Measurements from ENCODE around the gene SPO11. TPM values are rescaled to one million over a fixed set of nuclear protein-coding genes. Genes with fewer than 3 reads are reported as not detected.

Gene SPO11
- total RNA-seq, 1 donor from 2014 or later = not detected

- peak; percentile 67 to 77 for DNase-seq (ENCODE audit: low read depth in 2 of 2)
Measured at GRCh38 chr20:57390604-57391438, 61.2 kb downstream of the SPO11 start, which contains the start of gene RBM38. TSS of gene RBM38 (plus strand) at chr20:57391396. CDS start at chr20:57391582, 186 bp downstream.

GRCh38 chr20:57391439-57392301 is 62.1 kb downstream of the SPO11 start:
- peak in 1 of 2 donors; percentile 30 for DNase-seq (ENCODE audit: low read depth in 2 of 2)

- DNase-seq (ENCODE audit: low read depth in 2 of 2) = peak in 1 of 2 donors; percentile 50
Measured at GRCh38 chr20:57392512-57393271, 63.1 kb downstream of the SPO11 start.

Other genes with a start within 250 kb of the SPO11 start
- gene BMP7, start 63.2 kb upstream of the SPO11 start, total RNA-seq = not detected in 2 replicates
- gene RAE1, start 21.5 kb downstream of the SPO11 start, total RNA-seq = 15.0 and 16.7 TPM in 2 replicates
- gene RBM38, start 61.6 kb downstream of the SPO11 start, total RNA-seq = 10.2 and 11.7 TPM in 2 replicates
- gene CTCFL, start 195.3 kb downstream of the SPO11 start, total RNA-seq = not detected in 2 replicates
- gene PCK1, start 231.3 kb downstream of the SPO11 start, total RNA-seq = not detected in 2 replicates